ENCODE results near the gene RAB25. TPM values are rescaled to one million over a fixed set of nuclear protein-coding genes. Genes with fewer than 3 reads are reported as not detected.

RAB25 gene
- total and polyA plus RNA-seq, 4 donors: 62.7 to 156 (median 87.2) TPM

DNA sequence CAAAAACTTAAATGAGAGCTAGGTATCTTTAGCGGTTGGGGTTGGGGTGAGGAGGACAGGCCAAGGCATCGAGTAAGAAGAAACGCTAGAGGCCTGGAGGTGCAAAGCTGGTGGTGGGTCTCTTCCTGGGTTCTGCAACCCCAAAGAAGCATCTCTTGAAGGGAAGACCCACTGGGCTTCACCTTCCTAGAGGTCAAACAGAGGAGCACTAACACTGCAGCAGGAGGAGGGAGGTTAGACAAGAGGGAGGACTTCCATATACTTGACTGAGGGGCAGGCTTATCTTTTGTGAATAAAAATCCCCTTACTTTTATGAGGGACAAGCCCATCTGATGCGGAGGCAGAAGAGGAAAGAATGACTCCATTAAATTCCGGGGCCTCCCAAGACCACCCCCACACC, 18.8 kb downstream of the RAB25 start:
- 81 to 88% methylated on average over 5 of the region's 5 CpGs for WGBS, 2 donors
- Histone ChIP-seq H3K9ac (ENCODE audit: insufficient read depth in 1 of 2, low read length in 2 of 2) (peak overlapping the region in 1 of 2 donors; percentile 80), H3K27me3 (ENCODE audit: control insufficient read depth in 3 of 3, insufficient read depth in 3 of 3, low read length in 2 of 3) (no peaks in the 10 kb centered on the region), H3K36me3 (ENCODE audit: control insufficient read depth in 4 of 4, insufficient read depth in 4 of 4, low read length in 4 of 4) (peaks cover 0 to 21% (median 4%) of the 10 kb centered on the region in 4 donors), H3K27ac (ENCODE audit: low read depth in 1 of 2, low read length in 1 of 2) (no peak overlapping the region), H3K4me3 (no peak overlapping the region), H3K4me1 (ENCODE audit: control insufficient read depth in 5 of 5, insufficient read depth in 5 of 5, low read length in 5 of 5) (peaks cover 0 to 66% (median 26%) of the 10 kb centered on the region in 5 donors), H3K9me3 (ENCODE audit: control insufficient read depth in 4 of 4, insufficient read depth in 3 of 4, low read length in 3 of 4) (no peaks in the 10 kb centered on the region)
- no peak for DNase-seq
- TF ChIP-seq, protein P1, sequence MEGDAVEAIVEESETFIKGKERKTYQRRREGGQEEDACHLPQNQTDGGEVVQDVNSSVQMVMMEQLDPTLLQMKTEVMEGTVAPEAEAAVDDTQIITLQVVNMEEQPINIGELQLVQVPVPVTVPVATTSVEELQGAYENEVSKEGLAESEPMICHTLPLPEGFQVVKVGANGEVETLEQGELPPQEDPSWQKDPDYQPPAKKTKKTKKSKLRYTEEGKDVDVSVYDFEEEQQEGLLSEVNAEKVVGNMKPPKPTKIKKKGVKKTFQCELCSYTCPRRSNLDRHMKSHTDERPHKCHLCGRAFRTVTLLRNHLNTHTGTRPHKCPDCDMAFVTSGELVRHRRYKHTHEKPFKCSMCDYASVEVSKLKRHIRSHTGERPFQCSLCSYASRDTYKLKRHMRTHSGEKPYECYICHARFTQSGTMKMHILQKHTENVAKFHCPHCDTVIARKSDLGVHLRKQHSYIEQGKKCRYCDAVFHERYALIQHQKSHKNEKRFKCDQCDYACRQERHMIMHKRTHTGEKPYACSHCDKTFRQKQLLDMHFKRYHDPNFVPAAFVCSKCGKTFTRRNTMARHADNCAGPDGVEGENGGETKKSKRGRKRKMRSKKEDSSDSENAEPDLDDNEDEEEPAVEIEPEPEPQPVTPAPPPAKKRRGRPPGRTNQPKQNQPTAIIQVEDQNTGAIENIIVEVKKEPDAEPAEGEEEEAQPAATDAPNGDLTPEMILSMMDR (IDR thresholded peaks at IDR 0.05; ENCODE audit: control extremely low read depth, extremely low read depth): no peak
- ATAC-seq (ENCODE audit: insufficient read depth, low FRiP score): no peak

DNA sequence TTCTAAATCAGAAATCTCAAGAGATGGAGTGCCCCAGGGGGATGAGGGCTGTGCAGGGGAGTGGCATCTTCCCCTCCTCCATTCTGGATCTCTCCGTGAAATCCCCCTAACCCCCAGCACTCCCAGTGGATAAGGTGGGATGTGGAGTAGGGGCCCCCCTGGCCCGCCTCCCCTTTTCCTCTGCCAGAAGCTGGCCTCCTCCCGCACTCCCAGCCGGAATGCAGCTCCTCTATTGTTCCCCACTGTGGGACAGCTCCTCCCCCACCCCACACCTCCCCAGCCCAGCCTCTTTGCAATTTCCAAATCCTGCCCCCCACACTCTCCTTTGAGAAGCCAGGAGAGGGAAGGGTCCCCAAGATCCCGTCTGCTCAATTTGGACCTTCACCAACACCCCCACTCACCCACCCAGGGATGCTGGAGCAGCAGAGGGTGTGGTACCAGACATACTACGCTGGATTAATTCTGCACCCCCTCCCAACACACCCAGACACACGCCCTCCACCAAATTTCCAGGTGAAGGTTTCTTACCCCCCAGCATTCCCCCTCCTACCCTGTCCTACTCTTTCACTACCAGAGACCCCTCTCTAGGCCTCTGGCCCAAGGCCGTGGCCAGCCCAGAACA, 19.4 kb downstream of the RAB25 start:
- Histone ChIP-seq H3K36me3 (ENCODE audit: control insufficient read depth in 4 of 4, insufficient read depth in 4 of 4, low read length in 4 of 4) (peaks cover 0 to 21% (median 3%) of the 10 kb centered on the region in 4 donors), H3K27ac (ENCODE audit: low read depth in 1 of 2, low read length in 1 of 2) (no peak overlapping the region), H3K9ac (ENCODE audit: insufficient read depth in 1 of 2, low read length in 2 of 2) (peak overlapping the region; percentile 68 to 80), H3K4me3 (no peak overlapping the region), H3K9me3 (ENCODE audit: control insufficient read depth in 4 of 4, insufficient read depth in 3 of 4, low read length in 3 of 4) (no peaks in the 10 kb centered on the region), H3K4me1 (ENCODE audit: control insufficient read depth in 5 of 5, insufficient read depth in 5 of 5, low read length in 5 of 5) (peaks cover 0 to 63% (median 22%) of the 10 kb centered on the region in 5 donors), H3K27me3 (ENCODE audit: control insufficient read depth in 3 of 3, insufficient read depth in 3 of 3, low read length in 2 of 3) (no peaks in the 10 kb centered on the region)
- 68 to 77% methylated on average over 8 of the region's 8 CpGs for WGBS, 2 donors
- ATAC-seq (ENCODE audit: insufficient read depth, low FRiP score) (no peak), DNase-seq (peak; percentile 63 to 84 (median 70))
- TF ChIP-seq, protein P1 (IDR thresholded peaks at IDR 0.05; ENCODE audit: control extremely low read depth, extremely low read depth): no peak

DNA sequence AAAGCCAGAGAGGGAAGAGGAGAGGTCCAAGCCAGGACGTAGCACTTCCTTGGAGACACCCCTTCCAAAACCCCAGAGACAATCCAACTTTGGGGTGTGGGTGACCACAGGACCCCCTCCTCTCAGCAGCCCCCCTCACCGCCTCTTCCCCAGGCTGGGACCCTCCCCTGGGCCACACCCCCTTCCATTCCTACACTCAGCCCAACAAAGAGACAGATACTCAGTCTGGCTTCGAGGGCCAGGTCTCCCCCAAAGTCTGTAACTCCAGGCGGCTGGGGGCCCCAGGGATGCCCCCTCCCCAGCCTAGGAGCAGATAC, 19.9 kb downstream of the RAB25 start:
- peak overlapping the region; percentile 68 to 80 for H3K9ac ChIP-seq (ENCODE audit: insufficient read depth in 1 of 2, low read length in 2 of 2)
- peaks cover 0 to 59% (median 21%) of the 10 kb centered on the region in 5 donors for H3K4me1 ChIP-seq (ENCODE audit: control insufficient read depth in 5 of 5, insufficient read depth in 5 of 5, low read length in 5 of 5)
- ATAC-seq (ENCODE audit: insufficient read depth, low FRiP score): no peak
- TF ChIP-seq, protein P1 (IDR thresholded peaks at IDR 0.05; ENCODE audit: control extremely low read depth, extremely low read depth): no peak
- H3K27ac ChIP-seq (ENCODE audit: low read depth in 1 of 2, low read length in 1 of 2): no peak overlapping the region
- H3K27me3 ChIP-seq (ENCODE audit: control insufficient read depth in 3 of 3, insufficient read depth in 3 of 3, low read length in 2 of 3): no peaks in the 10 kb centered on the region
- 61 to 66% methylated on average over 4 of the region's 4 CpGs for WGBS, 2 donors
- H3K9me3 ChIP-seq (ENCODE audit: control insufficient read depth in 4 of 4, insufficient read depth in 3 of 4, low read length in 3 of 4): no peaks in the 10 kb centered on the region
- H3K36me3 ChIP-seq (ENCODE audit: control insufficient read depth in 4 of 4, insufficient read depth in 4 of 4, low read length in 4 of 4): peaks cover 0 to 17% (median 2%) of the 10 kb centered on the region in 4 donors
- no peak overlapping the region for H3K4me3 ChIP-seq
- DNase-seq: peak in 2 of 3 donors; percentile 54 to 67
